Keratinocyte (primary cell): ENCODE data around the gene GTF2B. TPM values are rescaled to one million over a fixed set of nuclear protein-coding genes. Genes with fewer than 3 reads are reported as not detected.
"Not testable (repeated sequence)": the region's sequence is repeated elsewhere in the genome, so short reads cannot be mapped to it uniquely, and the experiment has no call there.

Experiments used
- DNase-seq: peaks from one replicate; pipeline ENCODE4 v3.0.0-alpha.2; 2011; ENCODE audit warnings: low read depth, missing footprints, low spot score
- FAIRE-seq: peaks from 2 replicates; lab custom pipeline; 2011; peaks lifted over from hg19 to GRCh38; lab: Jason Lieb, UNC
- H2AFZ ChIP-seq: 2 replicates; pipeline ENCODE4 v1.6.0; 2012; ENCODE audit warnings: low read length, control low read depth, inconsistent platforms; ENCODE audit not compliant: control insufficient read depth
- H3K27ac ChIP-seq: 2 replicates; pipeline ENCODE4 v1.5.1; 2011; ENCODE audit warnings: low read length; ENCODE audit not compliant: control insufficient read depth, insufficient read depth
- H3K27me3 ChIP-seq: 3 replicates; pipeline ENCODE4 v1.6.0; 2011; ENCODE audit warnings: low read length; ENCODE audit not compliant: control insufficient read depth, insufficient read depth; ENCODE audit errors: extremely low read depth
- H3K36me3 ChIP-seq, 2 experiments: 2 replicates in 1 of 2; 3 replicates in 1 of 2; pipeline ENCODE4 v1.5.1; 2011; ENCODE audit warnings: low read length in 2 of 2, mild to moderate bottlenecking in 1 of 2; ENCODE audit not compliant: control insufficient read depth in 2 of 2, insufficient read depth in 2 of 2; ENCODE audit errors: extremely low read depth in 1 of 2
- H3K4me1 ChIP-seq: 3 replicates; pipeline ENCODE4 v1.5.1; 2011; ENCODE audit warnings: low read length; ENCODE audit not compliant: control insufficient read depth, insufficient read depth; ENCODE audit errors: extremely low read depth
- H3K4me2 ChIP-seq: 3 replicates; pipeline ENCODE4 v1.6.0; 2011; ENCODE audit warnings: low read depth, low read length; ENCODE audit not compliant: control insufficient read depth, insufficient read depth; ENCODE audit errors: extremely low read depth
- H3K4me3 ChIP-seq, 3 experiments: fragments of 200-600 bp in 1 of 3; sonication (generic) in 1 of 3; 2 replicates in 2 of 3; 3 replicates in 1 of 3; pipeline ENCODE4 v1.5.1; 2011 to 2016; ENCODE audit warnings: low read length in 3 of 3, mild to moderate bottlenecking in 3 of 3, control low read depth in 2 of 3, inconsistent platforms in 1 of 3, low read depth in 1 of 3, mixed read lengths in 1 of 3, mixed run types in 1 of 3, moderate library complexity in 1 of 3; ENCODE audit not compliant: control insufficient read depth in 2 of 3, insufficient read depth in 2 of 3; ENCODE audit errors: extremely low read depth in 1 of 3
- H3K79me2 ChIP-seq: 2 replicates; pipeline ENCODE4 v1.6.0; 2012; ENCODE audit warnings: low read length; ENCODE audit not compliant: control insufficient read depth, insufficient read depth
- H3K9ac ChIP-seq: 3 replicates; pipeline ENCODE4 v1.6.0; 2011; ENCODE audit warnings: low read length; ENCODE audit not compliant: control insufficient read depth, insufficient read depth; ENCODE audit errors: extremely low read depth
- H3K9me1 ChIP-seq: 3 replicates; pipeline ENCODE4 v1.6.0; 2011; ENCODE audit warnings: low read length; ENCODE audit not compliant: control insufficient read depth, insufficient read depth; ENCODE audit errors: extremely low read depth
- H3K9me3 ChIP-seq: 2 replicates; pipeline ENCODE4 v1.5.1; 2012; ENCODE audit warnings: low read depth, low read length; ENCODE audit not compliant: control insufficient read depth
- H4K20me1 ChIP-seq: 3 replicates; pipeline ENCODE4 v1.6.0; 2011; ENCODE audit warnings: low read length; ENCODE audit not compliant: control insufficient read depth, insufficient read depth; ENCODE audit errors: extremely low read depth
- CTCF ChIP-seq, 3 experiments: IDR thresholded peaks in 1 of 3; conservative IDR thresholded peaks in 1 of 3; optimal IDR thresholded peaks in 1 of 3; 2 replicates in 2 of 3; 3 replicates in 1 of 3; pipeline versions ENCODE3 to v1.5.1; 2011; ENCODE audit warnings: low read length in 3 of 3, mild to moderate bottlenecking in 3 of 3, moderate library complexity in 2 of 3, control low read depth in 1 of 3, inconsistent platforms in 1 of 3; ENCODE audit not compliant: insufficient read depth in 2 of 3; ENCODE audit errors: extremely low read depth in 1 of 3
- EZH2 ChIP-seq: IDR thresholded peaks from one replicate; pipeline ENCODE4 v1.6.1; 2012; ENCODE audit warnings: inconsistent platforms, mild to moderate bottlenecking, low read length, moderate library complexity
- dilution Hi-C: fragments of 300-500 bp; cut with MboI; formaldehyde crosslinking; loops from one replicate; pipeline ENCODE4 v1.7.0; 2020; ENCODE audit warnings: low sequenced_read_pairs; ENCODE audit not compliant: extremely low pct_ligation_motif_present
- polyA plus RNA-seq, 5 experiments: library from polyadenylated mRNA; depleted of rRNA in 3 of 5; stranded (reverse) in 3 of 5; stranded (forward) in 1 of 5; unstranded in 1 of 5; fragments of >200 nt; gene quantifications; 1 replicate in 1 of 5; 2 replicates in 3 of 5; 3 replicates in 1 of 5; pipeline versions ENCODE4 v1.2.1 to v1.2.3, GENCODE V29; 2011 to 2012; ENCODE audit warnings: missing spikeins in 2 of 5, low read depth in 1 of 5, low replicate concordance in 1 of 5

GTF2B gene
- polyA plus RNA-seq, 1 donor (not counting 4 experiments of a cell fraction or from before 2014, with no cell fraction given) = 63.8 TPM

- Histone ChIP-seq H3K9me1 (no peaks in the 10 kb centered on the region), H3K27me3 (no peaks in the 10 kb centered on the region), H3K4me1 (peaks cover 10% of the 10 kb centered on the region), H4K20me1 (no peaks in the 10 kb centered on the region), H3K36me3 (peaks cover 3 to 9% of the 10 kb centered on the region in 2 experiments), H2AFZ (no peak overlapping the region), H3K79me2 (peaks cover 39% of the 10 kb centered on the region), H3K4me2 (peak overlapping the region; percentile 6), H3K27ac (peak overlapping the region; percentile 10), H3K9ac (peak overlapping the region; percentile 15), H3K9me3 (no peaks in the 10 kb centered on the region), H3K4me3 (no peak overlapping the region)
- FAIRE-seq (peak; percentile 26), DNase-seq (no peak)
- dilution Hi-C loops = no loop called here
- TF ChIP-seq EZH2 (no peak), CTCF (optimal IDR thresholded peaks at IDR 0.05 in 1 of 3, IDR thresholded peaks at IDR 0.05 in 1 of 3, conservative IDR thresholded peaks at IDR 0.05 in 1 of 3; ENCODE audit: extremely low read depth in 1 of 3, insufficient read depth in 2 of 3, low read length in 3 of 3) (no peak)
Observed at GRCh38 chr1:88883156-88883555, 8.2 kb downstream of the GTF2B start.

GRCh38 chr1:88880717-88881116, 10.7 kb downstream of the GTF2B start:
- H3K27me3 ChIP-seq, H4K20me1 ChIP-seq, dilution Hi-C loops, H3K9me3 ChIP-seq, H3K4me3 ChIP-seq, H3K9me1 ChIP-seq, DNase-seq, H3K36me3 ChIP-seq, H3K27ac ChIP-seq, FAIRE-seq, H2AFZ ChIP-seq, H3K4me2 ChIP-seq, H3K9ac ChIP-seq: not testable (repeated sequence)
- peaks cover 14% of the 10 kb centered on the region for H3K4me1 ChIP-seq
- peaks cover 50% of the 10 kb centered on the region for H3K79me2 ChIP-seq

- Histone ChIP-seq H3K4me1 (peaks cover 14% of the 10 kb centered on the region), H3K79me2 (peaks cover 61% of the 10 kb centered on the region), H2AFZ (no peak overlapping the region), H3K9me3 (no peaks in the 10 kb centered on the region), H3K4me3 (no peak overlapping the region), H3K36me3 (peaks cover 3 to 6% of the 10 kb centered on the region in 2 experiments), H3K27ac (peak overlapping the region; percentile 4), H3K9ac (no peak overlapping the region), H3K4me2 (no peak overlapping the region), H3K9me1 (no peaks in the 10 kb centered on the region), H4K20me1 (no peaks in the 10 kb centered on the region), H3K27me3 (no peaks in the 10 kb centered on the region)
- FAIRE-seq = no peak
- dilution Hi-C loops = no loop called here
- TF ChIP-seq EZH2 = no peak
- no peak for TF ChIP-seq CTCF (optimal IDR thresholded peaks at IDR 0.05 in 1 of 3, IDR thresholded peaks at IDR 0.05 in 1 of 3, conservative IDR thresholded peaks at IDR 0.05 in 1 of 3; ENCODE audit: extremely low read depth in 1 of 3, insufficient read depth in 2 of 3, low read length in 3 of 3)
- DNase-seq = no peak
Observed at GRCh38 chr1:88878731-88879130, 12.6 kb downstream of the GTF2B start.
